Activated naive CD8-positive, alpha-beta T cell (primary cell): Measurements from ENCODE around the gene ATG2A.

Experiments used
- H3K27ac Mint-ChIP-seq: one replicate; pipeline ENCODE4 v1.8.0; 2021; ENCODE audit warnings: mixed read lengths
- H3K27me3 Mint-ChIP-seq: one replicate; pipeline ENCODE4 v1.8.0; 2021; ENCODE audit warnings: mixed read lengths
- H3K36me3 Mint-ChIP-seq: one replicate; pipeline ENCODE4 v1.8.0; 2021; ENCODE audit warnings: mixed read lengths
- H3K4me1 Mint-ChIP-seq: one replicate; pipeline ENCODE4 v1.8.0; 2021; ENCODE audit warnings: low read depth, mixed read lengths
- H3K4me3 Mint-ChIP-seq: one replicate; pipeline ENCODE4 v1.8.0; 2021; ENCODE audit warnings: mild to moderate bottlenecking, mixed read lengths
- H3K9me3 Mint-ChIP-seq: one replicate; pipeline ENCODE4 v1.8.0; 2021; ENCODE audit warnings: low read depth, mixed read lengths

Gene ATG2A

GRCh38 chr11:64888729-64889511, 28.1 kb downstream of the ATG2A start:
- Mint-ChIP-seq H3K4me3 (no peak overlapping the region), H3K36me3 (no peaks in the 10 kb centered on the region)

GRCh38 chr11:64888406-64888728, 28.6 kb downstream of the ATG2A start:
- H3K27ac Mint-ChIP-seq, result peak overlapping the region; percentile 85
- peak overlapping the region; percentile 72 for H3K4me3 Mint-ChIP-seq
- H3K36me3 Mint-ChIP-seq, result no peaks in the 10 kb centered on the region
- no peaks in the 10 kb centered on the region for H3K9me3 Mint-ChIP-seq
- H3K27me3 Mint-ChIP-seq, result no peaks in the 10 kb centered on the region
- peaks cover 26% of the 10 kb centered on the region for H3K4me1 Mint-ChIP-seq

More at GRCh38 chr11:64888729-64889511, 28.1 kb downstream of the ATG2A start:
- Mint-ChIP-seq H3K27ac (peak overlapping the region; percentile 58), H3K9me3 (no peaks in the 10 kb centered on the region), H3K4me1 (peaks cover 26% of the 10 kb centered on the region), H3K27me3 (no peaks in the 10 kb centered on the region)

- Mint-ChIP-seq H3K36me3 (no peaks in the 10 kb centered on the region), H3K27me3 (no peaks in the 10 kb centered on the region), H3K4me1 (peaks cover 26% of the 10 kb centered on the region), H3K4me3 (peak overlapping the region; percentile 72), H3K9me3 (no peaks in the 10 kb centered on the region), H3K27ac (peak overlapping the region; percentile 85)
These were observed 29.1 kb downstream of the ATG2A start for GRCh38 chr11:64887757-64888405.

GRCh38 chr11:64887234-64887756, 29.7 kb downstream of the ATG2A start:
- Mint-ChIP-seq H3K27ac (peak overlapping the region; percentile 35), H3K9me3 (no peaks in the 10 kb centered on the region), H3K4me1 (peaks cover 26% of the 10 kb centered on the region), H3K4me3 (peak overlapping the region; percentile 48), H3K36me3 (no peaks in the 10 kb centered on the region), H3K27me3 (no peaks in the 10 kb centered on the region)

- no peaks in the 10 kb centered on the region for H3K36me3 Mint-ChIP-seq
- H3K4me3 Mint-ChIP-seq, result peak overlapping the region; percentile 66
- no peaks in the 10 kb centered on the region for H3K27me3 Mint-ChIP-seq
- peaks cover 36% of the 10 kb centered on the region for H3K4me1 Mint-ChIP-seq
- H3K27ac Mint-ChIP-seq, result peak overlapping the region; percentile 94
- H3K9me3 Mint-ChIP-seq, result no peaks in the 10 kb centered on the region
These were observed 31.4 kb downstream of the ATG2A start for GRCh38 chr11:64885367-64886286.

- Mint-ChIP-seq H3K27ac (no peak overlapping the region), H3K36me3 (no peaks in the 10 kb centered on the region), H3K4me3 (no peak overlapping the region), H3K27me3 (no peaks in the 10 kb centered on the region), H3K4me1 (peaks cover 52% of the 10 kb centered on the region), H3K9me3 (no peaks in the 10 kb centered on the region)
These were observed 33.0 kb downstream of the ATG2A start for GRCh38 chr11:64884019-64884418.

GRCh38 chr11:64883575-64883974, 33.4 kb downstream of the ATG2A start:
- Mint-ChIP-seq H3K27ac (no peak overlapping the region), H3K4me3 (no peak overlapping the region), H3K36me3 (no peaks in the 10 kb centered on the region), H3K9me3 (no peaks in the 10 kb centered on the region), H3K27me3 (no peaks in the 10 kb centered on the region), H3K4me1 (peaks cover 53% of the 10 kb centered on the region)

- peaks cover 46% of the 10 kb centered on the region for H3K4me1 Mint-ChIP-seq
- H3K4me3 Mint-ChIP-seq, result no peak overlapping the region
- H3K9me3 Mint-ChIP-seq, result no peaks in the 10 kb centered on the region
- H3K36me3 Mint-ChIP-seq, result no peaks in the 10 kb centered on the region
- no peak overlapping the region for H3K27ac Mint-ChIP-seq
- no peaks in the 10 kb centered on the region for H3K27me3 Mint-ChIP-seq
These were observed 34.8 kb downstream of the ATG2A start for GRCh38 chr11:64882243-64882642.

GRCh38 chr11:64881476-64881875, 35.5 kb downstream of the ATG2A start:
- Mint-ChIP-seq H3K4me1 (peaks cover 52% of the 10 kb centered on the region), H3K4me3 (peak overlapping the region; percentile 40), H3K27me3 (no peaks in the 10 kb centered on the region), H3K36me3 (no peaks in the 10 kb centered on the region), H3K27ac (peak overlapping the region; percentile 41), H3K9me3 (no peaks in the 10 kb centered on the region)

GRCh38 chr11:64880240-64881001, 36.6 kb downstream of the ATG2A start:
- H3K4me3 Mint-ChIP-seq, result peak overlapping the region; percentile 93
- H3K27ac Mint-ChIP-seq, result peak overlapping the region; percentile 95
- no peaks in the 10 kb centered on the region for H3K9me3 Mint-ChIP-seq
- peaks cover 3% of the 10 kb centered on the region for H3K36me3 Mint-ChIP-seq
- H3K27me3 Mint-ChIP-seq, result no peaks in the 10 kb centered on the region
- peaks cover 55% of the 10 kb centered on the region for H3K4me1 Mint-ChIP-seq

- H3K27me3 Mint-ChIP-seq, result no peaks in the 10 kb centered on the region
- no peaks in the 10 kb centered on the region for H3K9me3 Mint-ChIP-seq
- peak overlapping the region; percentile 95 for H3K27ac Mint-ChIP-seq
- H3K4me1 Mint-ChIP-seq, result peaks cover 59% of the 10 kb centered on the region
- H3K4me3 Mint-ChIP-seq, result peak overlapping the region; percentile 93
- peaks cover 3% of the 10 kb centered on the region for H3K36me3 Mint-ChIP-seq
These were observed 37.6 kb downstream of the ATG2A start for GRCh38 chr11:64879244-64879900.

GRCh38 chr11:64878494-64879243, 38.3 kb downstream of the ATG2A start, which contains the start of gene EHD1:
EHD1 (minus strand) TSS chr11:64878621; CDS start chr11:64878464, 157 bp downstream.
- Mint-ChIP-seq H3K36me3 (peaks cover 3% of the 10 kb centered on the region), H3K27ac (peak within 1 kb of the TSS; percentile 95), H3K4me1 (peaks cover 61% of the 10 kb centered on the region), H3K27me3 (no peaks in the 10 kb centered on the region), H3K9me3 (no peaks in the 10 kb centered on the region), H3K4me3 (peak within 1 kb of the TSS; percentile 97)

GRCh38 chr11:64878223-64878493, 38.9 kb downstream of the ATG2A start:
- Mint-ChIP-seq H3K4me1 (peaks cover 66% of the 10 kb centered on the region), H3K4me3 (peak overlapping the region; percentile 97), H3K9me3 (no peaks in the 10 kb centered on the region), H3K27ac (peak overlapping the region; percentile 93), H3K27me3 (no peaks in the 10 kb centered on the region), H3K36me3 (peaks cover 3% of the 10 kb centered on the region)
